NT2/D1 (cell line): ENCODE measurements around the gene ANKFN1.

Experiments
- YY1 ChIP-seq: IDR thresholded peaks from 2 replicates; pipeline ENCODE4 v1.6.1; 2011; ENCODE audit not compliant: insufficient read length, insufficient read depth
- ZNF274 ChIP-seq: IDR thresholded peaks from 2 replicates; pipeline ENCODE4 v1.6.1; 2011; ENCODE audit warnings: mild to moderate bottlenecking, low read depth, low read length

- no peak for TF ChIP-seq ZNF274
- no peak for TF ChIP-seq YY1
Observed at GRCh38 chr17:56489980-56490379, 336.7 kb downstream of the ANKFN1 start.
